ENCODE data around the gene ARHGEF10L.

The ARHGEF10L gene

GRCh38 chr1:17572264-17572985 lies 32.9 kb downstream of the ARHGEF10L start:
- no peak for DNase-seq

- no peak for DNase-seq
Observed at GRCh38 chr1:17573518-17574041, 34.1 kb downstream of the ARHGEF10L start.

- no peak for DNase-seq
Observed at GRCh38 chr1:17574516-17574915, 35.0 kb downstream of the ARHGEF10L start.

GRCh38 chr1:17575797-17576518 lies 36.5 kb downstream of the ARHGEF10L start:
- DNase-seq = no peak

GRCh38 chr1:17576519-17576853 lies 37.0 kb downstream of the ARHGEF10L start:
- no peak for DNase-seq

GRCh38 chr1:17577907-17578297 lies 38.4 kb downstream of the ARHGEF10L start:
- DNase-seq = no peak

- no peak for DNase-seq
Observed at GRCh38 chr1:17579951-17580939, 40.7 kb downstream of the ARHGEF10L start.

GRCh38 chr1:17581389-17582123 lies 42.1 kb downstream of the ARHGEF10L start:
- no peak for DNase-seq

- no peak for DNase-seq
Observed at GRCh38 chr1:17582124-17582774, 42.8 kb downstream of the ARHGEF10L start.

GRCh38 chr1:17584539-17584938 lies 45.0 kb downstream of the ARHGEF10L start:
- no peak for DNase-seq

GRCh38 chr1:17585266-17585987 lies 45.9 kb downstream of the ARHGEF10L start:
- DNase-seq = peak; percentile 4 to 28

GRCh38 chr1:17586172-17586964 lies 46.9 kb downstream of the ARHGEF10L start:
- peak; percentile 85 to 88 for DNase-seq

GRCh38 chr1:17587693-17588047 lies 48.2 kb downstream of the ARHGEF10L start:
- no peak for DNase-seq

GRCh38 chr1:17588048-17588871 lies 48.8 kb downstream of the ARHGEF10L start:
- no peak for DNase-seq

GRCh38 chr1:17591814-17592430 lies 52.4 kb downstream of the ARHGEF10L start:
- no peak for DNase-seq

GRCh38 chr1:17594026-17594425 lies 54.5 kb downstream of the ARHGEF10L start:
- no peak for DNase-seq

- no peak for DNase-seq
Observed at GRCh38 chr1:17594690-17595601, 55.4 kb downstream of the ARHGEF10L start.

- DNase-seq = no peak
Observed at GRCh38 chr1:17595602-17595925, 56.1 kb downstream of the ARHGEF10L start.

Data from inflammatory macrophage (primary cell).